ENCODE results near the gene CSNK1G2. TPM values are rescaled to one million over a fixed set of nuclear protein-coding genes. Genes with fewer than 3 reads are reported as not detected.

CSNK1G2 gene
- polyA plus RNA-seq, 1 donor from 2014 or later: 110 TPM

- H2AFZ ChIP-seq (ENCODE audit: low read depth, low read length): no peak overlapping the region
- peaks cover 4% of the 10 kb centered on the region for H3K79me2 ChIP-seq (replicated peaks; ENCODE audit: insufficient read depth, low read length)
- no peaks in the 10 kb centered on the region for H3K9me2 ChIP-seq (ENCODE audit: insufficient read depth, low read length)
- H3K27ac ChIP-seq (ENCODE audit: low read length): no peak overlapping the region
- H3F3A ChIP-seq (ENCODE audit: insufficient read depth, low read length, poor library complexity, severe bottlenecking): no peaks in the 10 kb centered on the region
- H3K27me3 ChIP-seq (ENCODE audit: insufficient read depth, low read depth, low read length): no peaks in the 10 kb centered on the region
- H3K36me3 ChIP-seq (ENCODE audit: insufficient read depth, low read length): no peaks in the 10 kb centered on the region
- no peak overlapping the region for H3K4me2 ChIP-seq (ENCODE audit: low read length)
- H3K9ac ChIP-seq (ENCODE audit: low read length): no peak overlapping the region
- H3K4me3 ChIP-seq (ENCODE audit: low read length): no peak overlapping the region
- H3K9me3 ChIP-seq (ENCODE audit: low read length): no peaks in the 10 kb centered on the region
- TF ChIP-seq MXI1 (conservative IDR thresholded peaks at IDR 0.05; ENCODE audit: poor library complexity, severe bottlenecking): no peak
- no peak for TF ChIP-seq SMC3 (conservative IDR thresholded peaks at IDR 0.05; ENCODE audit: poor library complexity)
- TF ChIP-seq TAF1 (IDR thresholded peaks at IDR 0.05; ENCODE audit: low read depth): no peak
- no peak for TF ChIP-seq CTCF (IDR thresholded peaks at IDR 0.05; ENCODE audit: poor library complexity, severe bottlenecking)
- no peak for TF ChIP-seq EZH2 (IDR thresholded peaks at IDR 0.05; ENCODE audit: borderline replicate concordance, insufficient read depth, low read length, poor library complexity, severe bottlenecking)
- no peak for TF ChIP-seq POLR2AphosphoS5 (IDR thresholded peaks at IDR 0.05)
- no peak for TF ChIP-seq RAD21 (conservative IDR thresholded peaks at IDR 0.05)
- no peak for TF ChIP-seq EP300 (conservative IDR thresholded peaks at IDR 0.05; ENCODE audit: poor library complexity, severe bottlenecking)
- no peak for TF ChIP-seq REST (IDR thresholded peaks at IDR 0.05; ENCODE audit: borderline replicate concordance)
- no peaks in the 10 kb centered on the region for H4K20me1 ChIP-seq (ENCODE audit: insufficient read depth)
Measured at GRCh38 chr19:1970806-1971502, 30.0 kb downstream of the CSNK1G2 start.

- Histone ChIP-seq H3K9me3 (ENCODE audit: low read length) (no peaks in the 10 kb centered on the region), H3K9me2 (ENCODE audit: insufficient read depth, low read length) (no peaks in the 10 kb centered on the region), H3K79me2 (replicated peaks; ENCODE audit: insufficient read depth, low read length) (peaks cover 4% of the 10 kb centered on the region), H3K27me3 (ENCODE audit: insufficient read depth, low read depth, low read length) (no peaks in the 10 kb centered on the region), H3K9ac (ENCODE audit: low read length) (no peak overlapping the region), H3K27ac (ENCODE audit: low read length) (no peak overlapping the region), H3K4me2 (ENCODE audit: low read length) (no peak overlapping the region), H3K4me3 (ENCODE audit: low read length) (no peak overlapping the region), H3K36me3 (ENCODE audit: insufficient read depth, low read length) (no peaks in the 10 kb centered on the region), H2AFZ (ENCODE audit: low read depth, low read length) (no peak overlapping the region), H4K20me1 (ENCODE audit: insufficient read depth) (no peaks in the 10 kb centered on the region), H3F3A (ENCODE audit: insufficient read depth, low read length, poor library complexity, severe bottlenecking) (no peaks in the 10 kb centered on the region)
- TF ChIP-seq REST (IDR thresholded peaks at IDR 0.05; ENCODE audit: borderline replicate concordance): no peak
- TF ChIP-seq MXI1 (conservative IDR thresholded peaks at IDR 0.05; ENCODE audit: poor library complexity, severe bottlenecking): no peak
- no peak for TF ChIP-seq TAF1 (IDR thresholded peaks at IDR 0.05; ENCODE audit: low read depth)
- TF ChIP-seq POLR2AphosphoS5 (IDR thresholded peaks at IDR 0.05): no peak
- TF ChIP-seq SMC3 (conservative IDR thresholded peaks at IDR 0.05; ENCODE audit: poor library complexity): no peak
- TF ChIP-seq CTCF (IDR thresholded peaks at IDR 0.05; ENCODE audit: poor library complexity, severe bottlenecking): no peak
- TF ChIP-seq EZH2 (IDR thresholded peaks at IDR 0.05; ENCODE audit: borderline replicate concordance, insufficient read depth, low read length, poor library complexity, severe bottlenecking): no peak
- no peak for TF ChIP-seq RAD21 (conservative IDR thresholded peaks at IDR 0.05)
- TF ChIP-seq EP300 (conservative IDR thresholded peaks at IDR 0.05; ENCODE audit: poor library complexity, severe bottlenecking): no peak
Measured at GRCh38 chr19:1974381-1975161, 33.6 kb downstream of the CSNK1G2 start.

Data from neural cell (in vitro differentiated cells).